ENCODE data around the gene PSMD4.

GRCh38 chr1:151284013-151284577, 29.6 kb downstream of the PSMD4 start:
- no peak for TF ChIP-seq CTCF (IDR thresholded peaks at IDR 0.05 in 8 of 11, conservative IDR thresholded peaks at IDR 0.05 in 3 of 11)
- TF ChIP-seq POLR2AphosphoS5 (IDR thresholded peaks at IDR 0.05), result no peak
